Trophoblast cell (in vitro differentiated cells and primary cell): ENCODE measurements around the gene ZNF354C.

ENCODE experiments used
- DNase-seq, 2 donors: peaks; one replicate each; pipeline ENCODE4 v3.0.0-alpha.2; 2016
- H2AFZ ChIP-seq: 2 replicates; pipeline ENCODE4 v1.6.1; 2013; ENCODE audit warnings: low read length, moderate library complexity, mild to moderate bottlenecking; ENCODE audit not compliant: insufficient read depth, poor library complexity
- H2AK5ac ChIP-seq: 2 replicates; pipeline ENCODE4 v1.6.1; 2013; ENCODE audit warnings: mild to moderate bottlenecking, low read length
- H2BK120ac ChIP-seq: 2 replicates; pipeline ENCODE4 v1.6.1; 2013; ENCODE audit warnings: low read length, mild to moderate bottlenecking, moderate library complexity; ENCODE audit not compliant: insufficient read depth, poor library complexity
- H2BK12ac ChIP-seq: 2 replicates; pipeline ENCODE4 v1.6.1; 2013; ENCODE audit warnings: mild to moderate bottlenecking, low read length, moderate library complexity
- H2BK5ac ChIP-seq: 2 replicates; pipeline ENCODE4 v1.6.1; 2013; ENCODE audit warnings: low read length, low read depth, moderate library complexity, mild to moderate bottlenecking; ENCODE audit not compliant: poor library complexity
- H3K14ac ChIP-seq: 2 replicates; pipeline ENCODE4 v1.6.1; 2013; ENCODE audit warnings: mild to moderate bottlenecking, low read length
- H3K18ac ChIP-seq: 2 replicates; pipeline ENCODE4 v1.6.1; 2013; ENCODE audit warnings: mild to moderate bottlenecking, low read length
- H3K23ac ChIP-seq: 2 replicates; pipeline ENCODE4 v1.6.1; 2013; ENCODE audit warnings: low read length
- H3K27ac ChIP-seq: 2 replicates; pipeline ENCODE4 v1.5.1; 2013; ENCODE audit warnings: low read depth, mild to moderate bottlenecking, inconsistent platforms, low read length, moderate library complexity
- H3K27me3 ChIP-seq: 2 replicates; pipeline ENCODE4 v1.6.1; 2013; ENCODE audit warnings: inconsistent platforms, mild to moderate bottlenecking, low read length, moderate library complexity; ENCODE audit not compliant: insufficient read depth
- H3K36me3 ChIP-seq, 2 experiments: 1 replicate in 1 of 2; 2 replicates in 1 of 2; pipeline ENCODE4 v1.6.1; 2013; ENCODE audit warnings: low read length in 2 of 2, mild to moderate bottlenecking in 2 of 2, moderate library complexity in 1 of 2; ENCODE audit not compliant: insufficient read depth in 2 of 2, control insufficient read depth in 1 of 2
- H3K4ac ChIP-seq: 2 replicates; pipeline ENCODE4 v1.6.1; 2013; ENCODE audit warnings: low read depth, mild to moderate bottlenecking, low read length, moderate library complexity
- H3K4me1 ChIP-seq, 2 experiments: 1 replicate in 1 of 2; 2 replicates in 1 of 2; pipeline ENCODE4 v1.6.1; 2013; ENCODE audit warnings: low read length in 2 of 2, mild to moderate bottlenecking in 2 of 2, moderate library complexity in 1 of 2; ENCODE audit not compliant: insufficient read depth in 2 of 2, control insufficient read depth in 1 of 2
- H3K4me2 ChIP-seq: 2 replicates; pipeline ENCODE4 v1.6.1; 2013; ENCODE audit warnings: inconsistent platforms, mild to moderate bottlenecking, low read length, moderate library complexity
- H3K4me3 ChIP-seq: 2 replicates; pipeline ENCODE4 v1.5.1; 2013; ENCODE audit warnings: mild to moderate bottlenecking, low read depth, low read length, inconsistent platforms
- H3K79me1 ChIP-seq: one replicate; pipeline ENCODE4 v1.6.1; 2013; ENCODE audit warnings: low read length
- H3K79me2 ChIP-seq: 2 replicates; pipeline ENCODE4 v1.6.1; 2013; ENCODE audit warnings: low read length, mild to moderate bottlenecking; ENCODE audit not compliant: control insufficient read depth, insufficient read depth, poor library complexity
- H3K9ac ChIP-seq: 2 replicates; pipeline ENCODE4 v1.6.1; 2013; ENCODE audit warnings: mild to moderate bottlenecking, low read length
- H3K9me3 ChIP-seq: 2 replicates; pipeline ENCODE4 v1.6.1; 2013; ENCODE audit warnings: low read depth, mild to moderate bottlenecking, control low read depth, inconsistent platforms, low read length; ENCODE audit not compliant: insufficient read depth
- H4K12ac ChIP-seq: 2 replicates; pipeline ENCODE4 v1.6.1; 2013; ENCODE audit warnings: low read depth, mild to moderate bottlenecking, low read length, moderate library complexity
- H4K8ac ChIP-seq: 2 replicates; pipeline ENCODE4 v1.6.1; 2013; ENCODE audit warnings: low read depth, mild to moderate bottlenecking, low read length, moderate library complexity
- H4K91ac ChIP-seq: one replicate; pipeline ENCODE4 v1.6.1; 2013; ENCODE audit warnings: low read depth, mild to moderate bottlenecking, low read length, moderate library complexity
- WGBS: extraction: QIAGEN DNeasy Blood & Tissue Kit; methylation state at CpG from one replicate; pipeline ENCODE4 v1.1.7; 2013; ENCODE audit warnings: missing lambda C conversion rate; ENCODE audit not compliant: insufficient read length, insufficient coverage; ENCODE audit errors: extremely low coverage; 5-methylcytosine and 5-hydroxymethylcytosine counted together

The ZNF354C gene

DNA sequence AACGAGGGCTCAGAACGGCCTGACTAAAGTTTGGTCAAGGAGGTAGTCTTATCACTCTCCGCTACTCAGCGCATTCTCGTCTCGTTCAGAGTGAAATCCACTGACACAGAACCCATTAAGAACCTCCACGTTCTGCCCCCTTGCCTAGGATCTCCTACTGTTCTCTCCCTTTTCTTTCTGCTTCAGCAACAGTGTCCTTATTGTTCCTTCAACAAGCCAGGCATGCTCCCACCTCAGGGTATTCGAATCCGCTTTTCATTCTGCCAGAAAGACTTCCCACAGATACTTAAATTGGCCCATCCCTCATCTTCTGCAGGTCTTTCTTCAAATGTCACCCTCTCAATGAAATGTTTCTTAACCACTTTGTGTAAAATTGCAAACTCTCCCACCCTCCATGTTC lies 4.3 kb upstream of the ZNF354C start:
- H3K79me1 ChIP-seq: peaks cover 12% of the 10 kb centered on the region
- H3K14ac ChIP-seq: peak overlapping the region; percentile 29
- H3K4me3 ChIP-seq: no peak overlapping the region
- peak overlapping the region; percentile 69 for H2BK5ac ChIP-seq
- H4K8ac ChIP-seq: peak overlapping the region; percentile 39
- peak overlapping the region; percentile 29 for H3K18ac ChIP-seq
- H3K9me3 ChIP-seq: peaks cover 28% of the 10 kb centered on the region
- H4K12ac ChIP-seq: no peak overlapping the region
- H3K9ac ChIP-seq: no peak overlapping the region
- no peaks in the 10 kb centered on the region for H3K36me3 ChIP-seq
- H2AFZ ChIP-seq: no peak overlapping the region
- WGBS: no CpG with 5 or more reads among the region's 9 CpGs
- no peak for DNase-seq
- H2BK120ac ChIP-seq: peak overlapping the region; percentile 72
- H3K4me1 ChIP-seq: peaks cover 19 to 23% of the 10 kb centered on the region in 2 experiments
- no peak overlapping the region for H3K4ac ChIP-seq
- H3K27me3 ChIP-seq: no peaks in the 10 kb centered on the region
- H3K79me2 ChIP-seq: peaks cover 2% of the 10 kb centered on the region
- peak overlapping the region; percentile 85 for H3K27ac ChIP-seq
- no peak overlapping the region for H3K23ac ChIP-seq
- H4K91ac ChIP-seq: peak overlapping the region; percentile 77
- no peak overlapping the region for H2AK5ac ChIP-seq
- peak overlapping the region; percentile 54 for H2BK12ac ChIP-seq
- H3K4me2 ChIP-seq: peak overlapping the region; percentile 47

DNA sequence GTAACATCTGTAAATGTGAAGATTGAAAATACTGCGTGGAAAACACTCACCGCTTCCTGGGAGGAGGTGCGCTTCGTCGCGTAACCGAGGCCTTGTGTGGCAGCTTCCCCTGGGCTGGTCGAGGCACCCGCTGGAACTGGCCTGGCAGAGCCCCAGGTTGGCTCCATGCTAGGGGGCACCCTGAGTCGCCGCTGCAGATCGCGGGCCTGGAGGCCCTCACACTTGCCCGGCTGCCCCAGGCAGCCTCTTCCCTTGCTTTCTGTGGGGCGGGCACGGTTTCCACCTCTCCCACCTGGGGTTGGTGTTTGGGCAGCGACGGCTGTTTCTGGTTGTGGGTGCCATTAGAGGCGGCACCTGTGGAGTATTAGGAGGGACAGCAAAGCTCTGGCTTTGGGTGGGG lies 852 bp downstream of the ZNF354C start:
- H2AK5ac ChIP-seq: no peak overlapping the region
- H2AFZ ChIP-seq: no peak overlapping the region
- no peak overlapping the region for H3K18ac ChIP-seq
- H3K23ac ChIP-seq: no peak overlapping the region
- no peak overlapping the region for H3K9ac ChIP-seq
- H3K36me3 ChIP-seq: peaks cover 4 to 10% of the 10 kb centered on the region in 2 experiments
- H4K12ac ChIP-seq: no peak overlapping the region
- peaks cover 2% of the 10 kb centered on the region for H3K79me2 ChIP-seq
- no peak for DNase-seq
- peaks cover 4% of the 10 kb centered on the region for H3K79me1 ChIP-seq
- peak overlapping the region; percentile 48 for H3K4me2 ChIP-seq
- H3K4me3 ChIP-seq: no peak overlapping the region
- H3K4ac ChIP-seq: no peak overlapping the region
- no peak overlapping the region for H3K27ac ChIP-seq
- peaks cover 5 to 9% of the 10 kb centered on the region in 2 experiments for H3K4me1 ChIP-seq
- H3K14ac ChIP-seq: no peak overlapping the region
- no peak overlapping the region for H4K91ac ChIP-seq
- no CpG with 5 or more reads among the region's 19 CpGs for whole genome bisulfite sequencing
- H4K8ac ChIP-seq: peak overlapping the region; percentile 94
- H2BK5ac ChIP-seq: no peak overlapping the region
- H2BK120ac ChIP-seq: no peak overlapping the region
- no peak overlapping the region for H2BK12ac ChIP-seq
- H3K9me3 ChIP-seq: peaks cover 6% of the 10 kb centered on the region
- H3K27me3 ChIP-seq: no peaks in the 10 kb centered on the region

- Histone ChIP-seq H2BK5ac (no peak overlapping the region), H2BK120ac (no peak overlapping the region), H3K18ac (no peak overlapping the region), H3K4me2 (no peak overlapping the region), H3K9ac (no peak overlapping the region), H3K36me3 (peaks cover 12 to 16% of the 10 kb centered on the region in 2 experiments), H2AK5ac (no peak overlapping the region), H2BK12ac (no peak overlapping the region), H3K79me2 (no peaks in the 10 kb centered on the region), H3K9me3 (peaks cover 16% of the 10 kb centered on the region), H3K23ac (no peak overlapping the region), H3K4ac (no peak overlapping the region), H3K14ac (no peak overlapping the region), H3K79me1 (no peaks in the 10 kb centered on the region), H3K27ac (no peak overlapping the region), H2AFZ (no peak overlapping the region), H3K4me3 (no peak overlapping the region), H4K91ac (no peak overlapping the region), H4K12ac (no peak overlapping the region), H4K8ac (no peak overlapping the region), H3K27me3 (no peaks in the 10 kb centered on the region), H3K4me1 (peaks cover 3 to 8% of the 10 kb centered on the region in 2 experiments)
- no CpG with 5 or more reads among the region's 6 CpGs for WGBS
- no peak for DNase-seq
Observed at GRCh38 chr5:179065703-179066102, 5.5 kb downstream of the ZNF354C start.

- Histone ChIP-seq H3K4ac (no peak overlapping the region), H3K18ac (no peak overlapping the region), H3K27me3 (no peaks in the 10 kb centered on the region), H3K23ac (no peak overlapping the region), H2BK120ac (no peak overlapping the region), H2AK5ac (no peak overlapping the region), H3K4me1 (no peaks in the 10 kb centered on the region), H3K4me2 (no peak overlapping the region), H4K12ac (no peak overlapping the region), H3K27ac (no peak overlapping the region), H3K4me3 (no peak overlapping the region), H3K9ac (no peak overlapping the region), H3K79me2 (no peaks in the 10 kb centered on the region), H4K91ac (no peak overlapping the region), H3K14ac (no peak overlapping the region), H2BK5ac (no peak overlapping the region), H3K36me3 (peaks cover 14 to 29% of the 10 kb centered on the region in 2 experiments), H2BK12ac (no peak overlapping the region), H2AFZ (no peak overlapping the region), H3K79me1 (no peaks in the 10 kb centered on the region), H4K8ac (no peak overlapping the region), H3K9me3 (peaks cover 25% of the 10 kb centered on the region)
- DNase-seq: no peak
- WGBS: no CpG with 5 or more reads among the region's 11 CpGs
Observed at GRCh38 chr5:179079165-179079987, 19.2 kb downstream of the ZNF354C start.
